ENCODE results near the gene SORCS2.

The SORCS2 gene

GRCh38 chr4:7295197-7295910, 103.0 kb downstream of the SORCS2 start:
- no peak for DNase-seq

DNA sequence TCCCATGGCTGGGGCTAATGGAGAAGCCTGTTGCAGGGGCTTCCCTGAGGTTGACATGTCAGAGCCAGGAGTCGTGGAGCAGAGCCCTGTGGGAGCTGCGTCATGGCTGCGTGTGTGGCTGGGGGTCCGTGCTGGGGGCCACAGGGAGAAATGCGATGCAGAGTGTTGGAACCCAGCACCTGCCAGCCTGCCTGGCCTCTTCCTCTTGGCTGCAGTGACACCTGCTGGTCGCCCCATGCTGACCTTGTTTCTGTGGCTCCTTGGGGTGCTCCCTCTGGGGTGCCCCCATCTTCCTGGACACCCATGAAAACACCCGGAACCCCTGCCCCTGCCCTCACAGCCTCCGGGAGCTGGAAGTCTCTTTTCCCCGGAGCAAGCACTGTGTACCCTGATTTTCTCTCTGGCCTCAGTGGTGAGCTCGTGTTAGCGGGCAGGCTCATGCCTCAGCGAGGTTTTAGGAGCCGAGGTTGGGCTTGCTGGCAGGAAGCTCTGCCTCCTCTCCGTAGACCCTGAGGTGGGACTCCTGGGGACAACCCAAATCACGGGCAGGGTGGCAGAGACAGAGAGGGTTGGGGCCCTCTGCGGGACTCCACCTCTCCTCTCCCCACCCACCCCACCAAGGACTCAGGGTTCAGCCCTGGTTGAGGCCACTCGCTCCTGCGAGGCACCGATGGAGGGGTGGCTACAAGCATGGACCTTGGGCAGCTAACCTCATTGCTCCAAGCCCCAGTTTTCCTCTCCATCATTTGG, 103.7 kb downstream of the SORCS2 start:
- DNase-seq = no peak

DNA sequence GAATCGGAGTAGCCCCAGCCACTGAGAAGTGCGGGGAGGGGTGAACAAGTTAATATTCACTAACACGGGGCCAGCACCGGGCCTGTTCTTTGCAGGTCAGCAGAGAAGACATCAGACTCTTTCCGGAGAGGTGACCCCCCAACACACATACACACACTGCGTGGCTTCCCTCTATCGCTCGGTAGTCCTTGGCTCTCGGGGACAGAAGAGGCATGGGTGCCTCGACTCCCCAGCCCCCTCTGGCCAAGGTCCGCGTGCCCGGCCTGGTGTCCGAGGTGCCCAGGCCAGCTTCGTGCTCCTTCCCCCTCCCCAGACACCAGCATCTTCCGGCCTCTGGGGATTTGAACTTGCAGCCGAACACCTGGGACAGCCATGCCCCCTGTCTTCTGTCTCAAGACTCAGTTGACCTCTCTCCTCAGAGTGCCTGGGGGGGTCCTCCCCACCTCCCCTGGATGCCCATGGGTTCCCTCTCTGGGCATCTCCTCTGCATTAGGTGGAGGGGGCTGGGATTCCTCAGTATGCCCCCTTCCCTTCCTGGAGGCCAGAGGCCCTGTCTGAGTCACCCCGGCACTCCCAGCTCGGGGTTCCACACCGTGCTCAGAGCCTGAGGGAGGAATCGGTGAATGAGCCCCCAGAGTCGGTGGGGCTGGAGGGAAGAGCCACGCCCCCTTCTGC, 104.5 kb downstream of the SORCS2 start:
- DNase-seq = no peak

DNA sequence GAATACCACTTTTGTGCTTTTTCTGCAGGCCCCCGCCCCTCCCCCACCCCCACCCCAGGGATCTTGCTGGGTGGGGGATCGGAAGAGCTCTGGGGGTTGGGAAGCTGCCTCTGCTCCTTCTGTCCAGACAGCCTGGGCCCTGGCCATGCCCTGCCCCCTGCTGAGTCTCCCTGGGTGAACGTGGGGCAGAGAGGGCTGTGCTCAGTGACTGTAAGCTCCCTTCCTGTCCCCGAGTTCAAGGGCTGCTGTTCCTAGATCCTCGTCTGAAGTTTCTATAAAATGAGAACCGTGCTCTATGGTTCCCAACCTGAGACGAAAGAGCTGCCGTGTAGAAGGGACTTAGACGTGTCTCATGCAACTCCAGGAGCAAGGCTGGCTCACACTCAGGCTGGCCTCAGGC, 105.0 kb downstream of the SORCS2 start:
- no peak for DNase-seq

- no peak for DNase-seq
Observed at GRCh38 chr4:7297881-7298280, 105.5 kb downstream of the SORCS2 start.

DNA sequence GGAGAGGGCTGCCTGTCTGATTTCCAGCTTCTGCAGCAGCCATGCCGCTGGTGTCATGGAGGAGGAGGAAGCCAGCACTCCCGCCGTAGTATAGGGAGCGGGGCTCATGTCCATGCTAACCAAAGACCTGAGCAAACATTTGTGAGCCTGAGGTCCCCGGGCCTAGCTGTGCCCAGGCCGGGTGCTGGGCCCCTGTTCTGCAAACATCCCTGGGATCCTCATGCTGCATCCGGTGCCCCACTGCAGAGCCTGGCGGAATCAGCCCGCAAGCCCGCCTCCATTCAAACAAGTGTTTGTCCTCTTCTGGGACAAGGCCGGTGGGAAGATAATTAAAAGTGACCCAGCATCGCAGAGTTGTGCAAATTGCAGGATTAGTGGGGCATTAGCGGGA, 106.3 kb downstream of the SORCS2 start:
- DNase-seq = no peak

GRCh38 chr4:7299010-7299907, 106.9 kb downstream of the SORCS2 start:
- no peak for DNase-seq

DNA sequence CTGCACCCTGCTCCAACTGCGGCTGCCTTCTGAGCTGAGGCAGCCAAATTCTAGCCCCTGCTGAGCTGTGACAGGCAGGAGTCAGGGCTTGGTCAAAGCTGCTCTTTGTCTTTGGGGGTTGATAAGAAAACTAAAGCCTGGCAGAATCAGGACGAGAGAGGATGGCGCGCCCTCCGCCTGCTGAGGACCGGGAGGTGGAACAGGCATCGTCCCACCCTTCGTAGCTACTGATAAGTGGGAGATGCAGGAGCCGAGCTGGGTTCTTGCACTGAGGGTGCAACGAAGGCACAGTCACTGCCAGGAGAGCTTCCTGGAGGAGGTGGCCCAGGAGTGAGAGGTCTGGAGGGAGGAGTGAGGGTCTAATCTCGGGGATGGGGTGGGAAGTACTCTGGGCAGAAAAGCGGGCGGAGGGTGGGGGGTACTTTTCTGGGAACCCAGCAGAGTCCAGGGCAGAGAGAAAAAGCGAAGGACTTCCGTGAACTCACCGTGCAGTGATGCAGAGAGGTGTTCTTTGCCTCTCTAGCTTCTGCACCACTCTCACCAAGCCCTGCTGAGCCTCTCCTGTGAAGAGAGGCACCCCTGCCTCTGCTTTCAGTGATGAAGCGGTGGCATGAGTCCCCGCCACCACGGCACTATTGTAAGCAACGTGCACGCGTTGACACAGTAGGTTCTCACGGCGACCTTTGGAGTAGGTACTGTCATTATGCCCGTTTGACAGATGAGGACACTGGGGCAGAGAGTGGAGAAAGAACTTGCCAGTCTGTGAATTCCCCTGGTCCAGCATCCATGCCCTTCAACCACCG, 107.8 kb downstream of the SORCS2 start:
- DNase-seq = no peak

- DNase-seq = no peak
Observed at GRCh38 chr4:7300711-7301095, 108.4 kb downstream of the SORCS2 start.

DNA sequence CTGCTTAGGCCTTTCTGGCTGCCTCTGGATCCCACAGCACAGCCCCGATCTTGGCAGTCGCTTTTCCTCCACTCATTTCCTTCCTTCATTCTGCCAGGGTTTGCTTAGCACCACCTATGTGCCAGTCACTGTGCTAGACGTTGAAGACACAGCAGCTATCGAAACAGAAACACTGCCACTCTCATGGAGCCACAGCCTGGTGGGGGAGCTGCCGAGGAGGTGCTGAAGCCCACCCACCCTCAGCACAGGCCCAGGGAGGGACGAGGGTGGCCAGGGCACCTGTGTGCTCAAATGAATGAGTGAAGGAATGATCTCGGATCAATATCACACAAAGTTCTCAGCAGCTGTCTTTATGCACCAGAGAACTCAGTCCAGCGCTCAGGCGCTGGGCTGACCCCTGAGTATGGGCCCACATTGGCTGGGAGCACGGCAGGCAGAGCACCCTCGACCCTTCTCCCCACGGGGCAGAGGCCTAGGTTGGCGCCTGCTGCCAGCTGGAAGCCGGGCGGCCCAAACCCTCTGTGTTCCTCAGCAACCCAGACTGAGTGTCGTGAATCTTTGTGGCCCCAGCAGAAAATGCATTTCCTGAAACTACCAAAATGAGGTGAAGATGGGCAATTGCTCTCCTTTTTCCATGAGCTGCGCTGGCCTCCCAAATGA, 108.9 kb downstream of the SORCS2 start:
- DNase-seq = no peak

DNA sequence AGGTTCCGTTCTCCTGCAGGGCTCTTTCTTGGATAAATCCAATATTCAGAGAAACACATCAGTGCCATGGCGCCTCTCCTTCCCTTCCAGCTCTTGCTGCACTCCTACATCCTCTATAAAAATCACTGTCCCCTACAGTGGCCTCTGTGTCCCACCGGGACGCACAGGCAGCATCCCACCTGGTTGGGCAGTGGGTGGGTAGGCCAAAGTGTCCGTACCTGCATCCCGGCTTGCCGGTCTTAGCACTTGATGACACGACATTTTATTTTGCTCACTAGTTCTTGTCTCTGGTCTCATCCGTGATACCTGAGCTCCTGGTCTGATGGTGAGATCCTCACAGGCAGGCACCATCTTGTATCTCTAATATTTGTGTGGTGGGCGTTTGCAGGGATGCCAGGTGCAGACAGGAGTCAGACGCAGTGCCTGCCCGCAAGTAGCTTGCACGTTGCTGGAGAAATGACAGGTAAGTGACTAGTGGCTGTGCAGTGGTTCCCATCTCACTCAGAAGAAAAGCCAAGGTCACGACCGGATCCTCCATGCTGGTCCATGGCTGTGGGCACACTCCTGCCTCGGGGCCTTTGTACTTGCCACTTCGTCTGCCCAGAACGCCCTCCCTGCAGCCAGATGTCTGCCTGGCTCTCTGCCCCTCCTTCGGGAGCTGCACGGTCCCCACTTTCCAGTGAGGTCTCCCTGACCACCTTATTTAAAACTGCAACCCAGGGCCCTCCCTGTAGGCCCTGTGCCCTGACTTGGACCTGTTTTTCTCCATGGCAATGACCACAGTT, 109.7 kb downstream of the SORCS2 start:
- DNase-seq = no peak

DNA sequence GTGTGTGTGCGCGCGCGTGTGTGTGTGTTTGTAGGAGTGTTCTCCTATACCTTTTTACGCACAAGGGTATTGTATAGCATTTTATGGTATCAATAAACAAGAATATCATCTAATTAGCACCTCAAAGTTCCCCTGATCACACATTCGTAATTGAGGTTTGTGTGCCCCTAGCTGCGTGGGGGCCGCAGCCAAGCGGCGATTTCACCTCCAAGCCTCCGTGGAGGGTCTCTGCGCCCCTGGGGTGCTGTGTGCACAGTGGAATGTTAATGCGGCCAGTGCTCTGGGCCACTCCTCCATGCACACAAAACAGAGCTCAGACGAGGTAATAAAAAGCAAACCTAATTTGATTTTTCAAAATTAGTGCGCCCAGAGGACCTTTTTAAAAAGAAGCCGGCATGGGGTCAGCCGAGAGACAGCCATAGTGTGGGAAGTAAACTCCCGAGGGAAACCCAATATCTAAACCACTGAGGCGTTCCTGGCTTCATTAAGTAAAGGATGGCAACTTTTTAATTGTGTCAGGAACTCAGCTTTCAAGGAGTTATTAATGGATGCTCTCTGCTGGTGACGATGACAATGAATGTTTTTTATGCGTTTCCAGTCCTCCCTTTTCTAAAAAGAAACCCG, 110.6 kb downstream of the SORCS2 start:
- DNase-seq = no peak

DNA sequence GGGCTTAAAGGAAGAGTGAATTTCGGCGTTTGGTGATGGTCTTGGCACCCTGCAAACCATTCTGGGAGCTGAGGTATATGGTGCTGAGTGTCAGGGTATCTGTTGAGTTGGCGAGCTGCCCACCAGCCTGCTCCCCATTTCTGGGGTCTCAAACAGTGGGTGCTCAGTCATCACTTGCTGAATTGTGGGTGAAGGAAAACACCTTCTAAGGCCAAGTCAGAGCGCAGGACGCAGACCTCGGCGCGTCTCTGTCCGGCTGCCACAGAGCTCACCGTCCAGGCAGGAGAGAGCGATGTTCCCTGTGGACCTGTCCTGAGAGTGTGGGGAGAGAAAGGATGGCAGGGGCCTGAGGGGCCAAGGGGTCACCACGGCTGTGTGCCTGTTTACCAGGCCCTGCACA, 111.2 kb downstream of the SORCS2 start:
- DNase-seq = no peak

- DNase-seq = no peak
Observed at GRCh38 chr4:7304436-7304835, 112.1 kb downstream of the SORCS2 start.

GRCh38 chr4:7306021-7306965, 114.0 kb downstream of the SORCS2 start:
- no peak for DNase-seq

DNA sequence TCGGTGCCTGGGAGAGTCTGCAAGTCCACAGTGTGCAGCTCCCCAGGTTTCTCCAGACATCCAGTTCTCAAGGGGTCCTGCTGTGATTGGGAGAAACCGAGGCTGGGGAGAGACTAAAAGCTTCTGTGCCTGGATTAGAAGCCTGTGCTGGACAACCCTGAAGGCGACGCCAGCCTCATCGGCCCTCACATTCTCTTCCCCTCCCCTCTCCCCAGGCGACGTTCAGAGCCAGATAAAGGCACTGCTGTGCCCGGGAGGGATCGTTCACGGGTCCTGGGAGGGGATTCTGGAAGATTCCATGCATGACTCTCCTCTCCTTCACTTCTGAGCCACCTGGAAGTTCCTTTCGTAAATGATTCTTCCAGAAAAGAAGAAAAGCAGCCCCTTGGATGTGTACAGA, 114.6 kb downstream of the SORCS2 start:
- no peak for DNase-seq

DNA sequence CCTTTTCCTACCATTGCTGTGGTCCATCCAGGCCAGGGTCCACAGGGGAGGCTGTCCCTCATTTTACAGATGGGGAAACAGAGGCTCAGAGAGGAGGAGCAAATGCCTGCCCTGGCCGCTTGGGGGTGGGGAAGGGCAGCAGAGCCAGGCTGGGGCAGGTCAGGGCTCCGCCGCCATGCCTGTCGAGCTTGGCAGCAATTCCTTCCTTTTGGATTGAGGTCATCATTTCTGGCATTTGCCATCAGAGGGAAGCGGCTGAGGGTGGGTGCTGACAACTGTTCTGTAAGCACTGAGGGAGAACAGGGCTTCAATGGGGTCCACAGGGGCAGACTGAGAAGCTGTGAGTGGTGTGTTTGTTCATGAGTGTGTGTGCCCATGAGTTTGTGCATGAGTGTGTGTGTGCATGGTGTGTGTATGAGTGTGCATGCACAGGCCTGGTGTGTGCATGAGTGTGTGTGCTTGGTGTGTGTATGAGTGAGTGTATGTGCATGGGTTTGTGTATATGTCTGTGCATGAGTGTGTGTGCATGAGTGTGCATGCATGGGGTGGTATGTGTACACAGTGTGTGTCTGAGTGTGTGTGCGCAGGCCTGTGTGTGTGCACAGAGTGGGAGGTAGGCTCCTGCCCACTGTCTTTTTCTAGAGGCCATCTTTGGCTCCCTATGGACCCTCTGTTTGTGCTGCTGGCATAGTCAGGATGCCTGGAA, 115.2 kb downstream of the SORCS2 start:
- DNase-seq = no peak

GRCh38 chr4:7309181-7309580, 116.8 kb downstream of the SORCS2 start:
- no peak for DNase-seq

Measured in NK-92 treated with Interleukin-12 subunit alpha and Interleukin-12 subunit beta, amount 100 ng/mL, for 24 hours (cell line).